MM.1S (cell line): Measurements from ENCODE around the gene ARID4B.

ENCODE experiments used
- CTCF ChIP-seq: fragments of 300-600 bp; sonication (generic); IDR thresholded peaks from 2 replicates; pipeline ENCODE4 v1.5.1; 2016; ENCODE audit warnings: antibody characterized with exemption, low read length, mixed read lengths
- EZH2 ChIP-seq: fragments of 300-600 bp; sonication (generic); optimal IDR thresholded peaks from 2 replicates; pipeline ENCODE3; 2017; ENCODE audit warnings: low read depth, mild to moderate bottlenecking, antibody characterized with exemption, low read length, mixed read lengths

GRCh38 chr1:235275223-235275622 is 52.8 kb downstream of the ARID4B start:
- TF ChIP-seq CTCF (no peak), EZH2 (no peak)
